ENCODE data around the gene SELENOF.
A peak's percentile ranks its signal among the peaks of the same experiment; 100 is the strongest.
"Not testable (repeated sequence)": the region's sequence is repeated elsewhere in the genome, so short reads cannot be mapped to it uniquely, and the experiment has no call there.

The SELENOF gene

DNA sequence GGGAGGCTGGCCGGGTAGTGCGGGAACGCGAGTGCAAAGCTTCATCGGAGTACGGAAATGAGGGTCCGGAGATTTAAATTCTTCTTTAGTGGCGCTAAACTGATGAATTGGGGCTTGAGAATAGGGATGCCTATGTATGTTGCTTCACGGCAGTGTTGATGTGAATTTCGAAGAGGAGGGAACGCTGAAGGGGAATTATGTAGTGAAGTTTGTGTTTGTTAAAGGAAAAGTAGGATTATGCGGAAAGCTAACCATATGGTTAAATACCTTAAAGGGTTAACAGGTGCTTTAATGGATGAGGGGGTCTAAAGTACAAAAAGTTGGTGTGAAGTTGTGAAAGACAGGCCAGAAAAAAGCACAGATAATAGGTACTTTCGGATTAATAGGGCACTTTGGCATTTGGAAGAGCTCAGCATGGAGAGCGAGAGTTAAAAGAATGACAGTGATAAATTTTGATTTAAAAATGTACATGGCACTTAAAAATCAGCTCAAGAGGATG lies 1.9 kb upstream of the SELENOF start:
- DNase-seq: no peak

DNA sequence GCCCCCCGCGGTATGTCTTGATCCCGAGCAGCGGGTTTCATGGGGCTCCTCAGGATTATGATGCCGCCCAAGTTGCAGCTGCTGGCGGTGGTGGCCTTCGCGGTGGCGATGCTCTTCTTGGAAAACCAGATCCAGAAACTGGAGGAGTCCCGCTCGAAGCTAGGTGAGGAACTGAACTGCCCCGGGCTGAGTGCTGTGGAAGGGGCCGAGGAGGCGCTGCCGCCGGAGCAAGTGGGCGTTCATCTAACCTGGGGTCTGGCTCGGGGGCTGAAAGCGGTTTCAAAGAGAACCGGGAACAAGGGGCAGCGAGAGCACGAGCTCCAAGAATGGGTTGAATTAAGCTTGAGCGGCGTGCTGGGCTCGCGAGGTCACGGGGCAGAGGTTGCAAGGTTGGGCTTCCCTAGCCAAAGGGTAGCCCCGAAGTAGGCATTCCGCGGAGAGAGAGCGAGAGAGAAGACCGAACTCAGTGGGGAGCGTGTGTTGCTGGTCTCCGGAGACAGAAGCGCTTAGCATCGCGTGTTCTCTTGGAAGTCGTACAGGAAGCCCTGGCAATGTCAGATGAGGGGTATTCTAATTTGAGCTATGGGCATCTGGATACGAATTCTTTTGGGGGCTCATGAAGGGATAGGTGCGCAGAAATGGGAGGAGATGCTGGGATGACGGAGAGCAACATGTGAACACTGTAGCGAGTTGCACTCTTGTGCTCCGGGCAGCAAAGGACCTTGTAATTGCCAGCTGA lies 1.2 kb upstream of the SELENOF start:
- peak; percentile 29 for DNase-seq

DNA sequence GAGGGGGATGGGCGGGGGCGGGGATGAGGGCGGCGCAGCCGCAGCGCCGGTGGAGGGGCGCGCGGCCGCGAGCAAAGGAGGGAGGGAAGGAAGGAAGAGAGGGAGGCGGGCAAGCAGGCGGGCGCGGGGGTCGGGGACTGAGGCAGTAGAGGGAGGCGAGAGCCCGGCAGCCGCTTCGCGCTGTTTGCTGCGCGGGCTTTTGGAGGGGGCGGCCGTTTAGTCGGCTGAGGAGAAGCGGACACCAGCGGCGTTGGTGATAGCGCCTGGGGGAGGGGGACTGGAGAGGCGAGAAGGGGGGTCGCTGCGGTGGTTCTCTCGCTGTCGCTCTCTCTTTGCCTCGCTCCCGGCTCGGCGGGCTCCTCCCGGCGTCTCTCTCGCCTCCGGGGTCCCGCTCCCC lies 673 bp upstream of the SELENOF start, which contains the start of gene HS2ST1:
Gene HS2ST1 (plus strand): TSS at position 35 of the 397 bp plus-strand sequence.
- DNase-seq: no peak

DNA sequence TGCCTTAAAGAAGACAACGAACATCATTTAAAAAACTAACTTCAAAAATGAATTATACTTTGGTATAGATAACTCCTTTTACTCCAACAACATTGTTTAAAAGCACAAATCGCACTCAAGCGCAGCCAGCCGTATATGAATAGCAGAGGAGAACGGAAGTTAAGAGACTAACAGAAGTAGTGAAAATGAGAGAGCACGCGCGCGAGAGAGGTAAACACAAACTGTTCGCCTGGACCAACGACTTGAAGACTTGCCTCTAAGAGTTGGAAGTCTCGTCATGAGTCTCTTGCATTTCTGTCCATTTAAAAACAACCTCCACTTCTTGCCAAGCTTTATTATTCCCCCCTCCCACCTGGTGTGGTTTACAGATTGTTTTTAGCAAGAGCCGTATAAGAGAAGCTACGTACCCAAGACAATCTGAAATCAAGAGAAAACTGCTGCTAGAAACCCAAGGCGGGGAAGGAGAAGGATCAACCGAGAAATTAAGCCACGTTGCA lies 479 bp downstream of the SELENOF start:
- DNase-seq: no peak

DNA sequence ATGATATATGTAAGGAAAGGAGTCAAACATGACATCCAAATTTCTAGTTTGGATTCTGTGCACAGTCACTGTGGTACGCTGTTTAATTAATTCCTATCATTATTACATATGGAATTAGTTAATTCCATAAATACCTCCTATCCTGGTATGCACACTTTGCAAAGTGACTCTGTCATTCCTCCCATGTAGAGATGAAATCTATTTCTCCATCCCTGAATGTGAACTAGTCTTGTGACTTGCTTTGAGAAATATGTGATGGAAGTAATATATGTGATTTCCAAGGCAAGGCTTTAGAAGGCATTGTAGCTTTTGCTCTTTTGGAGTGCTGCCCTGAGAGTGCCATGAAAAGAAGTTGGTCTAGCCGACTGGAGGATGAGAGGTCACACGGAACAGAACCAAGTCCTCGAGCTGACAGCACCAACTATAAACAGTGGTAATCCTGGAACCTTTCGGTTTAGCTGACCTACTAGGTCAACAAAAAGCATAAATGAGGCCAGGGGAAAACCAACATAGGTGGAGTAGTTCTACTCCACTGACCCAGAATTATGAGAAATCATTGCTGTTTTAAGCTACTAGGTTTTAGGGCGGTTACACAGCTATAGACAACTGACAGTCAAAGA lies 1.5 kb downstream of the SELENOF start:
- DNase-seq: no peak

DNA sequence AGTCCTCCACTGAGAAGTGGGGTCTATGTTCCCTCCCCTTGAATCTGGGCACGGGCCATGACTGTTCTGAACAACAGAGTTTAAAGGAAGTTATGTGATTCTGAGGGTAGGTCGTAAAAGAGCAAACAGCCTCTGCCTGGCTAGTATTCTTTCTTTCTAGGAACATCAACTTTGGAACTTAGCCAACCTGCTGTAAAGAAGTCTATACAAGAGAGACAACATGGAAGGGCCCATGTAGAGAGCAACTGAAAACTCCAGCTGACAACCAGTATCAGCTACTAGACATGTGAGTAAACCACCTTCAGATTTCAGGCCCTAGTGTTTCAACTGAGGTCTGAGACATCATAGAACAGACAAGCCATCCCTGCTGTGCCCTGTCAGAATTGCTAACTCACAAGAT lies 7.5 kb downstream of the SELENOF start:
- DNase-seq: no peak

DNA sequence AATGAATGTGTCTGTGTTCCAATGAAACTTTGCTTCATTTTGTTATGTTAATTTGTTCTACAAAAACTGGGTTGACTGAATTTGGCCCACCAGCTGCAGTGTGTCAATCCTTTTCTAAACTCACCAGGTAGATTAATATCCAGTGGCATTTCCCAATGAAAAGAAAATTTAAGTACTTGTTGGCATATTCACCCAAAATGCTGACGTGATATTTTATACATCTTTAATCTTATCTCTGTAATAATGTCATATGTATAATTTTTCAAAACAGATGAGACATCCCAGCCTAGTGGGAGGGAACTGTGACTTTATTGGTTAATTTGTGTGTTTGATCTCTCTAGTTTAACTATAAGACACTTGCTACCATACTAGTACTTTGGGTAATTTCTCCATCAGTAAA lies 8.1 kb downstream of the SELENOF start:
- DNase-seq: no peak

DNA sequence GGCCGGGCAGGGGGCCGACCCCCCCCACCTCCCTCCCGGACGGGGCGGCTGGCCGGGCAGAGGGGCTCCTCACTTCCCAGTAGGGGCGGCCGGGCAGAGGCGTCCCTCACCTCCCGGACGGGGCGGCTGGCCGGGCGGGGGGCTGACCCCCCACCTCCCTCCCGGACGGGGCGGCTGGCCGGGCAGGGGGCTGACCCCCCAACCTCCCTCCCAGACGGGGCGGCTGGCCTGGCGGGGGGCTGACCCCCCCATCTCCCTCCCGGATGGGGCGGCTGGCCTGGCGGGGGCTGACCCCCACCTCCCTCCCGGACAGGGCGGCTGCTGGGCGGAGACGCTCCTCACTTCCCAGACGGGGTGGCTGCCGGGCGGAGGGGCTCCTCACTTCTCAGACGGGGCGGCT lies 14.5 kb downstream of the SELENOF start:
- DNase-seq: not testable (repeated sequence)

DNA sequence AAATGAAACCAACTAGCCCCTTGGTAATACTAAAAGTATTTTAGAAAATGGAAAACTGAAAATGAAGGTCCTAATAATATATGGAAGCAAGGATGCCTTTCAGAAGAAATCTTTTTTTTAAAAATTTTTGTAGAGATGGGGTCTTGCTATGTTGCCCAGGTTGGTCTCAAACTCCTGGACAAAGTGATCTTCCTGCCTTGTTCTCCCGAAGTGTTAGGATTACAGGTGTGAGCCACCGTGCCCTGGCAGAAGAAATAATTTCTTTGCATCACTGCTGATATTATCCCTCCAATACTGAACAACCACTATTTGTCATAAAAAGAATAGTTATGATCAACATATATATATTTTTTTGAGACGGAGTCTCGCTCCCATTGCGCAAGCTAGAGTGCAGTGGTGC lies 25.6 kb downstream of the SELENOF start:
- no peak for DNase-seq

DNA sequence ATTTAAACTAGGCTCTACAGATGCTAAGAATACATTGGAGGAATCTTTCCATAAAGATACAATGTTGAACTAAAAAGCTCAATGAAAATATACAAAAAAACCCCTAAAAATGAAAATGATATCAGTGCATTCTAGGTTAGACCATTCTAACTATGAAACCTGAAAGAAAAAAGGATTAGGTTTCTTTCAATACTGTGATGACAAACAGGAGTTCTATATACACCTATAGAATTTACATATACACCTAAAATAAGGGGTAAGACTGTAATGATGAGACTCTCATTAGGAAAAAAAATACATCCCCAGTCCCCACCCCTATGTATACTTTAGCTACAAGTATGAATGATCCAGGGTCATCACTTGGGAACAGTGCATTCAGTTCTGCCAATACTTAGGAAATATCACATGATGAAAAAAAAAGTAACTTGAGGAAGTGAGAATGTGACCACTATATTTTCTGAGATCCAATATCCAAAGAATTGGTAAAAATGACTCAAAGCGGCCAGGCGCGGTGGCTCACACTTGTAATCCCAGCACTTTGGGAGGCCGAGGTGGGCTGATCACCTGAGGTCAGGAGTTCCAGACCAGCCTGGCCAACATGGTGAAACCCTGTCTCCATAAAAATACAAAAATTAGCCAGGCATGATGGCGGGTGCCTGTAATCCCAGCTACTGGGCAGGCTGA lies 26.3 kb downstream of the SELENOF start:
- no peak for DNase-seq

DNA sequence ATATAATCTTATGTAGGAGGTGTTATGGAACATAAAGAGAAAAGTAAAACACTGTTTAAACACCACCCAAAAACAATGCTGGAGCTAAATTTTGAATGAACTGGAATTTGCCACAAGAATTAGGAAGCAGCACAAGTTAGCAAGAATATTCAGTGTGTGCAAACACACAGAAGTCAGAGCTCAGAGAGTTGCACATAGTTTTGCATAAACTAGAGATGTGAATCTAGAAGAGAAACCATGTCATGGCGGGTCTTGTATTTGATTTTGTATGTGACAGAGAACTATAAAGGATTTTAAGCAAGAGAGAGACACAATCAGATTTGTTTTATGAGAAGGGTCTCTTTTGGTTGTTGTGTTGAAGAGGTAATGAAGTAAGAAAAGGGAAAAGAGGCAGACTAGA lies 38.2 kb downstream of the SELENOF start:
- DNase-seq: no peak

DNA sequence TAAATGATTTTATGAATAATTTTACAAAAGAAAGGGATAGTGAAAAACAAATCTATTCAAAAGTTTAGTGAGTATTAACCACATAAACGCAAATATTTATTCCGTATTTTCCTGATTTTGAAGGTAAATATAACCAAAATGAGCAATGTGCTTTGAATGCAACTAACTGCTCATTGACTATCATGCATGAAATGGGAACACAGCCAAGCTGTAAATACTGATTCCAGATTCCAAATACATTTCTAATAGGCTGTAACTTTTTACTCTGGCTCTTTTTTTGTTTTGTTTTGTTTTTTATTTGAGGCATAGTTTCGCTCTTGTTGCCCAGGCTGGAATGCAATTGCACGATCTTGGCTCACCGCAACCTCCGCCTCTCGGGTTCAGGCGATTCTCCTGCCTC lies 41.8 kb downstream of the SELENOF start:
- DNase-seq: no peak

DNA sequence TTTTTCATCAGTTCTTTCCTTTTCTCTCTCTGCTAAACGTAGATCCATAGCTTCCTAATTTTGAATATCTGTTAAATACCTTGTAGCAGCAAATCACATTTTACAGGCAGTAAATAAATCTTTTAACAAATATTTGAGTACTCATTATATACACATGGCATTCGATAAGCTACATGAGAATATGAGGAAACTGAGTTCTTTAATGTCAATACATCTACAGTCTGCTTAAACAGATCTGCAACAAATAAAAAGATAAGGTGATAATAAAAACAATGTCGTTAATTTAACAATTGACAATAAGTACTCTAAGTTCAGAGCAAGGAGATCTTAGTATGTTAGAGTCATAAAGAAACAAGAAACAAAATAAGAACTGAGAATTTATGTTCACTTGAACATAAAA lies 42.9 kb downstream of the SELENOF start:
- DNase-seq: no peak

DNA sequence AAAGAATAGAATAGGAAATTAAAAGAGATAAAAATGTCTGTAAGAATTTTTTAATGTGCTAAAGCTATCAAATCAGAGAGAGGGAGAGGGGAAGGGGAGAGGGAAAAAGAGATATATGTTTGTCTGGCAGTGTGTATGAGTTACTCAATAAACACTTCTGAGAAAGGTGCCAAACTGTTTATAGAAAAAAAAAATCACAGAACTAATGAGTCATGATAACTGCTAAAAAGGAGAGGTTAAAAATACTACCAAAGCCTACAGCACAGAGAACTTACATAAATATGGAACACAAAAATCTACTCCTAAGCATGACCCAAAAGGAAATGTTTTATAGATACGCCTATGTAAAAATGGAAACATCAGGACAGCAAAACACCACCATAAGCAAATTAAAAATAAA lies 45.4 kb downstream of the SELENOF start:
- no peak for DNase-seq

DNA sequence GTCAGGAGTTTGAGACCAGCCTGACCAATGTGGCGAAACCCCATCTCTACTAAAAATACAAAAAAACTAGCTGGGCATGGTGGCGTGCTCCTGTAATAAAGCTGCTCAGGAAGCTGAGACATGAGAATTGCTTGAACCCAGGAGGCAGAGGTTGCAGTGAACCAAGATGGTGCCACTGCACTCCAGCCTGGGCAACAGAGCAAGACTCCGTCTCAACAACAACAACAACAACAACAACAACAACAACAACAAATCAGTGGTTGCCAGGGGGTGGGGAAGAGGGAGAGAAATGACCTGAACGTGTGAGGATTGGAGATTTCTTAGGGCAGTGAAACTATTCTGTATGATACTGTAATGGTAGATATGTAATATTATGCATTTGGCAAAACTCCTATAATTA lies 46.6 kb downstream of the SELENOF start:
- not testable (repeated sequence) for DNase-seq

DNA sequence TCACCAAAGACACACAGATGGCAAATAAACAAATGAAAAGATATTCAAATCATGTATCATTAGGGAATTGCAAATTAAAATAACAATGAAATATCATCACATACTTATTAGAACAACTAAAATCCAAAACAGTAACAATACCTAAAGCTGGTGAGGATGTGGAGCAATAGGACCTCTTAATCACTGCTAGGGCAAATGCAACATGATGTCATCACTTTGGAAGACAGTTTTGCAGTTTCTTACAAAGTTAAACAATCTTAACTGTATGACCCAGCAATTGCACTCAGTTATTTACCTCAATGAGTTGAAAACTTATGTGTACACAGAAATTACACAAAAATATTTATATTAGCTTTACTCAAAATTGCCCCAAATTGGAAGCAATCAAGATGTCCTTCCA lies 47.3 kb downstream of the SELENOF start:
- no peak for DNase-seq

DNA sequence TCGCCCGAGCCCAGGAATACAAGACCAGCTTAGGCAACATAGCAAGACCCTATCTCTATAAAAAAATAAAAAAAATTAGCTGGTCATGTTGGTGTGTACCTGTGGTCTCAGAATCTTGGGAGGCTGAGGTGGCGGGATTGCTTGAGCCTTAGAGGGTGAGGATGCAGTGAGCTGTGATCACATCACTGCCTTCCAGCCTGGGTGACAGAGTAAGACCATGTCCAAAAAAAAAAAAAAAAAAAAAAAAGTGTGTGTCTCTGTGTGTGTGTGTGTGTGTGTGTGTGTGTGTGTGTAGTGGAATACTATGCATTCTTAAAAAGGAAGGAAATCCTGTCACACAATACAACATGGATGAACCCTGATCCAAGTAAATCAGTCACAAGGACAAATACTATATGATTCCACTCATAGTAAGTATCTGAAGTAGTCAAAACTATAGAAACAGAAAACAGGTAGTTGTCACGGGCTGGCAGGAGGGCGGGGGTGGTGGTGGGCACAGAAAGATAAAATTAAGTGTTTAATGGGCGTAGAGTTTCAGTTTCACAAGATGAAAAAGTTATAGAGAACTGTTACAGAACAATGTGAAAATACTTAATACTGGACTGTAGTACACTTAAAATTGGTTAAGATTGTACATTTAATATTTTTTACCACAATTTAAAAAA lies 47.8 kb downstream of the SELENOF start:
- DNase-seq: no peak

DNA sequence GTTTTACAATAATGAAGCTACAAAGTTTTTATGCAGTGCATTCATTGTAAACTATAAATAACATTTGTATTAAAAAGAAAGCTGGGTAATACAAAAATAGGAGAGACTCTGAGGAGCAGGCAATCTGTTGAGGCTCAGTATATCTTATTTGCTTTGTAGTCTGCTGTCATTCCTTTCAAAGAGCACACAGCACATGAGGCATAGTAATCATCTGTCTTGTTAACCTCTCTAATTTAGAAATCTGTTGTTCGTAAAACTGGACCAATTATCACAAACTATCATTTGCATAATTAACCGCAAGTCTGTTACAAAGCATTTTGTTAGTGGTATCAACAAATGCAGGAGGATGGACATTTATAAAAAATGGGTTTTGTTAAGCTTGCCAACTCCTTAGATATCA lies 51.0 kb downstream of the SELENOF start:
- DNase-seq: no peak

DNA sequence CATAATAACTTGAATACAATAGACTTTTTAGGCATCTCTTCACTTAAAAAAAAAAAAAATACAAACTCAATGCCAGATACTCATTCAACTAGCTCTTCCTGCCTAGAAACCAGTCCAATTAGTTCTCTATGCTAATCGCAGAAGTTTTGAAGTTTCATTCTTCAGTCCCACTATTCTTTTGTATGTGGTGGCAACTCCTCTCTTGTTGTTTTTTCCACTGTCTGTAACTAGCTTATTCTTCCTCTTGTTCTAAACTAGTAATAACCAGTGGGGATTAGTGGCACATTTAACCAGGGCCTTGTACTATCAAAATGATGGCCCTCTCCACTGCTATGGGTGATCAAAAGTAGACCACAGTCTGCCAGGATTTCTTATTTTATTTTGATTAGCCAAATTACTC lies 52.5 kb downstream of the SELENOF start:
- DNase-seq: no peak

DNA sequence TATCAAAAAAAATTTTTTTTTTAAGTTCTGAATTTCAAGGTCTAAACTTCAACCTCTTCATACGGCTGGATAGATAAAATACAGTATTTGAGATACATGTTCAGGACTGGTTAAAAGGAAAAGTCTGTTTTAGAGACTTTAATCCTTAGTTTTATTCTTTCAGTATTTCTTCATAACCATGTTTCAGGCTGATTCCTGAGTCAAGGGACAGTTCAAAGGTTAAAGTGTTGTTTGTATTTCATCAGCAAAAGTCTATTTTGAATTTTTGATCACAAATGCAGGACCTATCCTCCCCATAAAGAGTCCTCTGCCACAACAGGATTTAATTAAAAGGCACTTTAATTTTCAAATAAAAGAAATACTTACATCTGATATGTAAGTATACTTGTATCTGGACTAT lies 53.5 kb downstream of the SELENOF start:
- no peak for DNase-seq

DNA sequence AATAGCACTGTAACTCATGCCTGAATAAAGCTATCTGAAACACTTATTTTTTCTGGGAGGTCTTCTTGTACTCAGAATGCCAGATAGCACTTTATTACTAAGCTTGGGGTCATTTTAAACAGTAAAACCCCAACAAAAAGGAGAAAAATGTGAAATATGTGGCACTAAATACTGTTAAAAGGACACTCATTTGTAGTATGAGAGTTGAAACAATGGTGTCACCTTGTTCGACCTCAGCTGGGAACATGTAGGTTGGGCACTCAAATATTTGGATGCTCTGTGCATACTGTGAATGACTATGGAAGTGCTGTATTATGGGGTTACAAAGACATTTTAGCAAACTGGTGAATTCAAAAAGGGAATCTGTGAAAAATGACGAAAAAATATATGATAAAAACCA lies 53.9 kb downstream of the SELENOF start:
- no peak for DNase-seq

DNA sequence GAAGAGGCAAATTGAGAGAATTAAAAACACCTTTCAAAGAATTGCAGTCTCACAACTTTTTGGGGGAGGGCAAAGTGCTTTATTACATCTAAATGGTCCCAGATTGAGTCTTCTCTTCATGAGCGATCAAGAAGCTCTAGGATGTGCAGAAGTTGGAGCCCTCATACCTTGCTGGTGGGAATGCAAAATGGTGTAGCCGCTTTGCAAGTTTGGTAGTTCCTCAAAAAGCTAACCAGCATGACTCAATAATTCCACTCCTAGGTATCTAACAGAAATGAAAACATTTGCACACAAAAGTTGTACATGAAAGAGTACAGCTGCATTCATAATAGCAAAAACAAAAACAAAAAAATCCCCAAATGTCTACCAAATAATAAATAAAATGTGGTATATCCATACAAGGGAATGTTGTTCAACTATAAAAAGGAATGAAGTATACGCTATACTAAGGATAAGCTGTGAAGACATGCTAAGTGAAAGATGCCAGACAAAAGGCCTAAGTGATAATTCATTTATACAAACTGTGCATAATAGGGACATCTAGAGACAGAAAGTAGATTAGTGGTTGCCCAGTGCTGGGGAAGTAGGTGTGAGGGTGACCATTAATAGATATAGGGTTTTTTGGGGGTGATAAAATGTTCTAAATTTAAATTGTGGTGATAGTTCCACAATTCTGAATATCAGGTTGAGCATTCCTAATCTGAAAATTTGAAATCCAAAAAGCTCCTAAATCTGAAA lies 55.2 kb downstream of the SELENOF start:
- DNase-seq: no peak

DNA sequence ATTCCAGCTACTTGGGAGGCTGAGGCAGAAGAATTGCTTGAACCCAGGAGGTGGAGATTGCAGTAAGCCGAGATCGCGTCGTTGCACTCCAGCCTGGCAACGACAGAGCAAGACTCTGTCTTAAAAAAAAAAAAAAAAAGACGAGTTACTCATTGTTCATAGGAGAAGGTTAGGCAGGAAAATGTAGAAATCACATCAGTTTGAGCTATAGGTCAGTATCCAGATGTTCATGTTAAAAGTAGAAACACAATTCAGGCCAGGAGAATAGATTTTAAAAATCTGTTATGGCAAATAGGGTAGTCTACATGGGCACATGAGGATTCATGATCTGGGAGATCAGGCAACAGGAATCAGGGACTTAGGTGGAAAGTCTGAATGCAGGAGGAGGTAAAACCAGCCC lies 57.7 kb downstream of the SELENOF start:
- no peak for DNase-seq

All from NCI-H2081 treated with DMSO at 0.1 percent for 48 hours (cell line).